CMK (cell line): Measurements from ENCODE around the gene TRUB1.
"Not testable (repeated sequence)": the region's sequence is repeated elsewhere in the genome, so short reads cannot be mapped to it uniquely, and the experiment has no call there.

Experiments
- DNase-seq: peaks from one replicate; pipeline ENCODE4 v3.0.0-alpha.2; 2010; ENCODE audit warnings: low read depth

Gene TRUB1

DNA sequence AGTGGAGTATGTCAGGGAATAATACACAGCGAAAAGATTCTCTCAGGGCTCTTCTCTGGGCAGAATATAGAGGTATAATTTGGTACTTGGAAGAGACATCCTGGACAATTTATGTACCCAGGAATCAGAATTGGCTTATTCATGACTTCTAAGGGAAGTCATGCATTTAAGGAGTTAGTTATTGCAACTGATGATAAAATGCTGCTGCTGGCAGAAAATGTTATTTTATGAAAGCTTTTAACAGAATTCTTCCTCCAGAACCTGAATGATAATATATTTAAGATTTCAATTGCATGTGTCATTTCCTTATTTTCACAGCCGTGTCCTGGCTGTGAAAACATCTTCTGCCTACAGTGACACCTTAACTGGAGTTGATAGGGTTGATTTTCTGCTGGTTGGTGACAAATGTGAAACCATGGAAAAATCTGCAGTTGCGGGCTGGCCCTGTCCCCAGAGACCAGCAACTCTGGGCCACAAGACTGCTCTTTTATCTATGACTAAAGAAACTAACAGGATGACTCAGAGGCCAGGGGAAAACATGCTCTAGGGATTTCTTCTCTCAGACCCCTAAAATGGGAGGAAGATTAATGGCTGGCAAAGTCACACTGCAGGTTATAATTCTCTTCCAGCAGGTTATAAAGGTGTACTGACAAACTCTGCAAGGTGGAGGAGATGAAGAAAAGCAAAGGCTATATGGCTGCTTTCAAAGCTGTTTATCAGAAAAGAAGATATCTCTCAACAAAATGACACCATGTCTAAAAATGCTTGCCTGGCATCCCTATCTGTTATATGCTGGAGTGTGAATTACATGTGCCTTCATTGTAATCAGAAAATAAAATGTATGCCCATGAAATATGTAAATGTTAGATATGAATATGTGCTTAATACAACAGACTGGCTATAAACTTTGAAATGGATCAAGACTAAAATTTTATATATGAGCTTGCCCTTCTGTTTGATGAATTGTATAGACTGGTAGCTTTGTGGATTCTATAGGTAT lies 12.1 kb upstream of the TRUB1 start:
- DNase-seq = no peak

DNA sequence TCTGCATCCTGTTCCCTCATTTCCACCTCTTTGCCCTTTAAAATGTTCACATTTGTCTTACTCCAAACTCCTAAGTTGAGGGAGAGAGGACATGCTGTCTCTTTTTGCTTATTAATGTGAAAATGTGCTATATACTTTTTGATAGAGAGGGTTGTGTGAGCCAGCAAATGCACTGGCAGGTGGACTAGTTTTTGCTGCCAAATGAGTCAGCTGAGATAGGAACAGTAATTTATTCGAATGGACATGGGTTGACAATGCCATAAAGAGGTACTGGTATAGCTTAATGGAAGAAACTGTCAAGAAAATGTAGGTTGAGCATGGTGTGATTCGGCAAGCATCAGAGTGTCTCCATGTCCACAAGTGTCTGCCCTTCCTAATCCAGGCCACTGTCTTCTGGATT lies 9.2 kb upstream of the TRUB1 start:
- DNase-seq = no peak

DNA sequence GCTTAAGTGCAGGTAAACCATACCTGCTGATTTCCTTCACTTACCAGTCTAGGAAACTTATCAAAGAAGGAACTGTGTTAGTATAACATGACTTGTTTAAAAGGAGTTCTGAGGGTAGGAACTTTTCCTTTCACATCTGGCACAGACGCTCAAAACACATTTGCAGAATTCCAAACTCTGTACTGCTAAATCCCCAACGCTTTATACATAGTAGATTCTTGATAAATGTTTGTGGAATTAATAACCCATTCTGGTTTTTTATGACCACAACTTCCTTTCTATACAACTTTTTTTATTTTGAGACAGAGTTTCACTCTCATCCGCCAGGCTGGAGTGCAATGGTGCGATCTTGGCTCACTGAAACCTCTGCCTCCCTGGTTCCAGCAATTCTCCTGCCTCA lies 7.7 kb upstream of the TRUB1 start:
- DNase-seq = no peak

DNA sequence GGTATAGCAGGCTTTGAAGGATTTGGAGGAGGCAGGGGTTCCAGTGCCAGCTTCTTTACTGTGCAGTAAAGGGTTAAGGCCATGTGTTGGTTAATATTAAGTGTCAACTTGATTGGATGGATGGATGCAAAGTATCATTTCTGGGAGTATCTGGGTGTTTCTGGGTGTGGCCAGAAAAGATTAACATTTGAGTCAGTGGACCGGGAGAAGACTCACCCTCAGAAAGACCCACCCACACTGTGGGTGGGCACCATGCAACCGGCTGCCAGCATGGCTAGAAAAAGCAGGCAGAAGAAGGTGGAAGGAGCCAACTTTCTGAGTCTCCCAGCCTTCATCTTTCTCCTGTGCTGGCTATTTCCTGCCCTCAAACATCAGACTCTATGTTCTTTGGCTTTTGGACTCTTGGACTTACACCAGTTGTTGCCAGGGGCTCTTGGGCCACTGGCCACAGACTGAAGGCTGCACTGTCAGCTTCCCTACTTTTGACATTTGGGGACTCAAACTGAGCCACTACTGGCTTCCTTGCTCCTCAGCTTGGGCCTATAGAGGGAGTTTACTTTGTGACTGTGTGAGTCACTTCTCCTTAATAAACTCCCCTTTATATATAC lies 6.8 kb upstream of the TRUB1 start:
- DNase-seq = no peak

DNA sequence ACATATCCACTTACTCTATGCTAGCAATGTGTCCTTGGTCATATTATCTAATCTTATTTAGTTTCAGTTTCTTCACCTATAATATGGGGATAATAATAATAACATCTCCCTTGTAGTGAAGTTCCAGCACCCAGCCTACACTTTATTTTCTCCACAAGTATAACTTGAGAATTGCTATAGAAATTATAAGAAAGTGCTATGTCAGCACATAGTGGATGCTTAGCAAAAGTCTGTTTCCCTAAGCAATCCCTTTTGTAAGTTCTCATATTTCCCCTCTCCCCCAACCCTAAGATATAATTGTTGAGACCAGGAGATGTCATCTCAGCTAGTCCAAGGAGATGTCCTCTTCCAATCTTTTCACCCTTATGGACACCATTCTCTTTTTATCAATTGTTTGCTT lies 5.8 kb upstream of the TRUB1 start:
- no peak for DNase-seq

DNA sequence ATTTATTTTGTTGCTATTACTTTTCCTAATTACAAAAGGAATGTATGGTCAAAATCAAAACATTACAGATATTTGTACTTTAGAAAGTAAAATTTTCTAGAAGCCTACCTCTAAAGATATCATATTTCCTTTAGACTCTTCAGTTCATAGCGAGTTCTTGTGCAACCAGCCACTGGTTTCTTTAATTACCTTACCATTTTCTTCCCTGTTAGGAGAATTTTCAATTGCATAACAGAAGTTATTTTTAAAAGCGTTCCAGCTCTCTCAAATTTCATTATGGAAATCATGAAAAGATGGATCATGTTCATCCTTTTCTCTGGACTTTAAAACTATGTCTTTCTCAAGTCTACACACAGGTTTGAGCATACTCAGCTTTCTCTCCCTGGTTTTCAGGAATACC lies 5.0 kb upstream of the TRUB1 start:
- DNase-seq = no peak

DNA sequence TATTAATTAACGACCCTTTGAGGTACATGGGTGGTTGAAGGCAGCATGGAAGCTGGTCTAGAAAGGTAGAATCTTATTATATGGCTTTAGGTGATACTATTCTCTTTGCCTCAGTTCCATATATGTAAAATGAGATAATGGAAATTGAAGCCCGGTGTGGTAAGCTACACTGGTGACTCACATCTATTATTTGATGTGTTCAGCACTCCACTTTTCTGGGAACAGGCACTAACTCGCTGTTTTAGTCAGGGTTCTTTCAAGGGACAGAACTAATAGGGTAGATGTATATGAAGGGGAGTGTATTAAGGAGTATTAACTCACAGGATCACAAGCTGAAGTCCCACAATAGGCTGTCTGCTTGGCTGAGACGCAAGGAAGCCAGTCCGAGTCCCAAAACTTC lies 4.4 kb upstream of the TRUB1 start:
- no peak for DNase-seq

DNA sequence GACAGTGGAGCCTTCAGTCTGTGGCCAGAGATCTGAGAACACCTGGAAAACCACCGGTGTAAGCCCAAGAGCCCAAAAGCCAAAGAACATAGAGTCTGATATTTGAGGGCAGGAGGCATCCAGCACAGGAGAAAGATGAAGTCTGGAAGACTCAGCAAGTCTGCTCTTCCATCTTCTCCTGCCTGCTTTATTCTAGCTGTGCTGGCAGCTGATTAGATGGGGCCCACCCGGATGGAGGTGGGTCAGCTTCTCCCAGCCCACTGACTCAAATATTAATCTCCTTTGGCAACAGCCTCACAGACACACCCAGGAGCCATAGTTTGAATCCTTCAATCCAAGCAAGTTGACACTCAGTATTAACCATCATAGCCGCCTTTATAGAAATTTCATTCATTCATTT lies 4.0 kb upstream of the TRUB1 start:
- DNase-seq = not testable (repeated sequence)

DNA sequence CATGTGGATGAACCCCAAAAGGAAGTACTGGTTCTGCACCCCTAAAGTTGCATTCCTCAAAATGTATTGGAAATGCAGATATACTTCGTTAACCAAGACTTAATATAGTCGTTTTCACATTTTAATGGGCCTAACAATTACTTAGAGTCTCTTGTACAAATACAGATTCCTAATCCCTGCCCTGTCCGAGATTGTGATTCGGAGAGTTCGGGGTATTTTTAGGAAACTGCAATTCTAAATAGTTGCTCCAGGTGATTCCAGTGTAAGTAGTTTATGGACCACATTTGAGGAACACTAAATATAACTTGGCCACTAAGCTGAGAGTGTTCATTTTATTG lies 830 bp downstream of the TRUB1 start:
- no peak for DNase-seq

DNA sequence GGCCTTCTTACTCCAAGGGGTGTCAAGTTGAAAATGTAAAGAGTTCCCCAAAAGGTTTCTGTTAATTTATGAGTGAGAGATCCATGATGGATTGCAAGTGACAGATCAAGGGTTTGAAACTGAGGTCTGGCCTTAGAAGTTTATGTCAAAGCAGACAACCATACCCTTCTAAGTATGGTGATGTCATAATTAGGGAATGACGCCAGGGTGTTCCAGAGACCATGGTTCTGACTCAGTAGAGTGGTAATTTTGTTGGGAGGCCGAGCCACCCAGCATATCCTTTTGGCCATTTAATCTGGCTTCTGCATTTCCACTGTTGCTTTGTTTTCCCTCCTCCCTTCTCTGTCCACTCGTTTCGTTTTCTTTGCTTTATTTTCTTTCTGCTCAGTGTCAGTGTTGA lies 2.7 kb downstream of the TRUB1 start:
- no peak for DNase-seq

DNA sequence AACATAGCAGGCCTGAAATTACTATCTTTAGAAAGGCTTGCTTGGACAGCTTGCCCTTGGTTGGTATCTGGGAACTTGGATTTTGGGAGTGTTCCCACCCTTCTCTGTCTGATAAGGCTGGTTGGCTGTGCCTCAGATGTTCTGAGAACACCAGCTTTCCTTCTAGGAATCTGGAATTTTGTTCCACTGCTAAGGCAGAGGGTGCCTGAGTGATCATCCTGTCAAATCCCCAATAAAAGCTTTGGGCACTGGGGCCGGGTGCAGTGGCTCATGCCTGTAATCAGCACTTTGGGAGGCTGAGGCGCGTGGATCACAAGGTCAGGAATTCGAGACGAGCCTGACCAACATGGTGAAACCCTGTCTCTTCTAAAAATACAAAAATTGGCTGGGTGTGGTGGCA lies 5.0 kb downstream of the TRUB1 start:
- no peak for DNase-seq

DNA sequence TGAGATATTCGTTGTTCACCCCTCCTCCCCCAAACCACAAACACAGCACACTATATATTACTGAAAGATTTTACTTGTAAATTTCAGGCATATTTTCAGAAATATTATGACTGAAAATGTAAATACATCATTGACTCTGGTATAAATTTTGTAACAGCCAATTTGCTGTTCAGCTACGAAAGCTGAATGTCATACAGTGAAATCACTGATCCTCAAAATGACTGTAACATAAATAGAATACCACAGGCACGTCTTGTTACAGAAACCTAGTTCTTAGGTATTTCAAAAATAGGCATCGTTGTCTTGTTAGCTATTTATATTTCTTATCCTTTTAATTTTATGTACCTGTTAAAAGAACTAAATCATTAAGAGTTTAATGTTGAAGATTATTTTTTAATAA lies 15.1 kb downstream of the TRUB1 start:
- no peak for DNase-seq

DNA sequence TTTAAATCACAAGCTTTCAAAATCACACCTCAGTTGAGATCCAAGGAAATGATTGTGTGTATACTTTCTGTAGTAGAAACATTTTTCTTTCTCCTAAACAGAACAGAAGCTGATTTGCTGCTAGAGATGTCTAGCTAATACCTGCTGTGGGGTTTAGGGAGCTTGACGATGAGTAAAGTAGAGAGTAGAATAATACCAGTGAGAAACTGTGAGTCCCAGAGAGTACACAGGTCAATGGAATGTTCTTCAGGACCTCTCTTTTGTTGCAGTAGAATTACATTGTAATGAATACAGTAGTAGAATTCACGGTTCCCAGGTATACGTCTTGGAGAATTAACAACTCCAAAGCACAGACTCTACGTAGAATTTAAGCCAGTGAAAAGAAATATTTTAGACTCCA lies 18.0 kb downstream of the TRUB1 start:
- no peak for DNase-seq

DNA sequence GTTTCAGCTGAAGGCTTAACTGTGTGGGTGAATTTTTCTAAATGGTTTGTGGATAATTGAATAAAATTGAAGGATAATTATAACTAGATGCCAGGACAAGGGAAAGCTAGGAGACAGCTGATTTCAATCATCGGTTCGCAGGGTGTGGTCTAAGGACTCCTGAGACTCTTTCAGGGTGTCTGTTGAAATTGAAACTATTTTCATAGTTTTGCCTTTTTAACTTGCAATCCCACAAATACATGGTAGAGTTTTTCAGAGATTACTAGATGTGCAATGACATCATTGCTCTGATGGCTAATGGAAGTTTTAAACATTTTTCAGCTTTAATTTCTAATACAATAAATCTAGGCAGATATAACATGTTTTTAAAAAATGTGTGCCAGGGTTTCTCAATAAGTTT lies 18.5 kb downstream of the TRUB1 start:
- DNase-seq = no peak

DNA sequence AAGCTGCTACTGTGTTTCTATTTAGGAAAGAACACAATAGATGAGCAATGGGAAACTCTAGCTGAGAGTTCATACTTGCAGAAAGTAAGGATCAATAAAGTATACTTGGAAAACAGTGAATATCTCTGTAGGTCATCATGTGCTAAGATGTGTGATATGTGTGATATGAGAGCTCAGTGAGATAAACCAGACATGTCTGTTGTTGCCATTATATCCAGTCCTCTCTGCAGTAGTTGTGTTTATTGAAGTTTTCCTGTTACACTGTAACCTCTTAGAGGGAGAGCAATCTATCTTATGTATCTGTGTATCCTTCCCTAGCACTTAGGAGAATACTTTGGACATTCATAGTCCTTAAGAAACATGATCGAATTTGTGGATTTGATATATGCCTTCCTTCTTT lies 19.1 kb downstream of the TRUB1 start:
- DNase-seq = no peak

DNA sequence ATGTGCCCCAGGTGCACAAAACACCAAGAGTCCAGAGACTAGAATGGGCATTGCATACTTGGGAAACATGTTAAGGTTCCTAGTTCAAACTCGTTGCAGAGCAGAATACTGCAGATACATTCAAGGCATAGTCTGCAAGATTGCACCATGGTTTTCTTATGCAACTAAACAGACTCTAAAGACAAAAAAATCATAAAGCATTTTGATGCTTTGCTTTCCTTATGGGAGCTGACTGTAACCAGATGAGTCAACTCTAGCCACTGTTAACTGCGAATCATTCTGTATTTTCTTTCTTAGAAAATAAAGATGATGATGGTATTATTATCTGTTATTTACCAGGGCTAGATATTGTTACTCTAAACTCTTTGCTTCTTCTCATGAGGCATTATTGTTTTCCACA lies 19.7 kb downstream of the TRUB1 start:
- no peak for DNase-seq

DNA sequence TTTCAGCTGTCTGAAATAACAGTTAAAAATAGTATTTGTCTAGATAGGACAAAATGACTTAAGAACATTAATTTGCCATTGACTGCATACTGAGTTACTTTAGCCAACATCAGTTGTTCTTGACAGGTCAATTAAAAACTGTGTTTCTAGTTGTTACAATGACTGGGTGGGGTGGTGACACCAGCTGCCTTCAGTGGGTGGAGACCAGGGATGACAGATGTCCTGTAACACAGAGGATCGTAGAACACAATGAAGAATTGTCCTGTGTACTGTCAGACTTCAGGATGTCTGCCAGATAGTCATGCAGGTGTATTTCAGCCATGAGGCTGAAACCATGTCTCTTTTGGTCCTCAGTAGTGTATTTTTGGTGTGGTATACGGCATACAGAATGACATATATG lies 24.4 kb downstream of the TRUB1 start:
- no peak for DNase-seq

DNA sequence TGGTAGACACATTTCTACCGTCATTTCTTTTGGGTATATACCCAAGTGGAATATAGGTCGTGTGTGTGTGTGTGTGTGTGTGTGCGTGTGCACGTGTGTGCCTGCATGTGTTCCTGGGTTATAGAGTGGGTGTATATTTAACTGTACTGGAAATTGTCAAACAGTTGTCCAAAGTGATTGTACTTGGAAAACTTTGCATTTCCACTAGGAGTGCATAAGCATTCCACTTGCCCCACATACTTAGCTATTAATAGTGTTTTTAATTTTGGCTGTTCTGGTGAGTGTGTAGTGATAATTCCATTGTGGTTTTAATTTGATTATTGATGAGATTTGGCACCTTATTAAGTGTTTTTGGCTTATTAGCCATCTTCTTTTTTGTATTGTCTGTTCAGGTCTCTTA lies 25.9 kb downstream of the TRUB1 start:
- DNase-seq = no peak

DNA sequence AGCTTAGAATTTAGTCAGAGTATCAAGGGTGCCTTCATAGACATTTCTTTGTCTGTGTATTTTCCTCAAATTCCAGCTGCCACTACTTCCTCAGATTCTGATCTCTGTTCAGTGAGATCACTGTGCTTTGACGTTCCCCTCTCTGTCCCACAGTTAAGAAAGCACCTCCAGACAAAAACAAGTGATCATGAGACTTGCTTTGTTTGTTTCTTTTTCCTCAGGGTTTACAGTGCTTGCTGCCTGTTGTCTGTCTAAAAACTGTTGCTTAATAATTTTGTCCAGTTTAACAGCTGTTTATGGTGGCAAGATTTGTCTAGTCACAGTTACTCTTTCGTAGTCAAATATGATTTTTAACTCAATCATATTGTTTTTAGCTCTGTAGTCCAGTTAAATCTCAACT lies 29.1 kb downstream of the TRUB1 start:
- no peak for DNase-seq

DNA sequence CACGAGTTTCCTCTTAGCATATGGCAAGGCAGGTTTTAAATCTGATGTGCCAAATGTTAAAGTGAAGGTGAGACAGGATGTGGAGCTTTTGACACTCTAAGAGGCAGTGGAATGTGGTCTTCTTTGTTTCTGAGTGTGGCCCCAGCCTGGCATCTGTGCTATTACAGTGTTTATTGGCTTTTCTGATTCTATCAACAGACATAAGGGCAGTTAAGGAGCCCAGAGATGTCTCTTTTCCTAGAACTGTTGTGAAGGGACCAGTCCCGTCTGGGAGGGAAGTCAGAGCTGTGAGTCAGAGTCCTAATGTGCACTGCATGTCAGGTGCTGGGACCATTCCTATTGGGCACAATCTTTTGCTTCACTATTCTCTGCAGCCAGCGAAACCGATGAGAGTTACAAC lies 32.5 kb downstream of the TRUB1 start:
- DNase-seq = no peak

DNA sequence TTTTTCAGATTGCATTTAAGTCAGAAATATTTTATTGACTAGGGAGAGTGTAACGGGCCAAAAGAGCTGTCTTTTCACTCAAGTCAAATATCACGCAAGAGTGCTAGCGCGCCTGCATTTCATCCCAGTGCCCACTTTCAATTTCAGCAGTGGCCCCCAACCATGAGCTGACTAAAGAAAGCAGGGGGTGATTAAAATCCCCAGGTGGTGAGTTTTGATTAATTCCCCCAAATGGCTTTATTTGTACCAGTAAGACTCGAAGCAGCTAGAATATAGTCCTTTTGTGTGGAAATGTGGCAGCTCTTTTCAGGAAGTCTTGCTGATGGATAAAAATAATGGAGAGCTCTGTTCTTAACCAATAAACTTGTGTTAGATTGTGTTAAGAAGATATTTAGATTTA lies 35.3 kb downstream of the TRUB1 start:
- DNase-seq = no peak

DNA sequence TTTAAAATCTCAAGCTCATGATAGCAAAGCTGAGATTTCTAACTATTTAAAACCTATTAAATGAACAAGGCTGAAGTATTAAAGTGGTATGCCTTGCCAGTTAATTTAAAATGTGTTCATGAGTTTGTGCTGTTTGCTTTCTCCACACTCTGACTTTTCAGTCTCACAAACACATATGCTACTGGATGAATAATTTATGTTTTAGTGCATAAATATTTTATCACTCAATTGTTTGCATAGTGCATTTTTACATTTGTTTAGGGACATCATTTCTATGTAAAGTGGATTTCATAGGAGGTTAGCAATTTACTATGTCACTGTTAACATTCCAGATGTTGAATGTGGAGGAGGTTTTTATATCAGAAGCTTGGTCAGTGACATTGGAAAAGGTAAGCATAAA lies 36.0 kb downstream of the TRUB1 start:
- no peak for DNase-seq

DNA sequence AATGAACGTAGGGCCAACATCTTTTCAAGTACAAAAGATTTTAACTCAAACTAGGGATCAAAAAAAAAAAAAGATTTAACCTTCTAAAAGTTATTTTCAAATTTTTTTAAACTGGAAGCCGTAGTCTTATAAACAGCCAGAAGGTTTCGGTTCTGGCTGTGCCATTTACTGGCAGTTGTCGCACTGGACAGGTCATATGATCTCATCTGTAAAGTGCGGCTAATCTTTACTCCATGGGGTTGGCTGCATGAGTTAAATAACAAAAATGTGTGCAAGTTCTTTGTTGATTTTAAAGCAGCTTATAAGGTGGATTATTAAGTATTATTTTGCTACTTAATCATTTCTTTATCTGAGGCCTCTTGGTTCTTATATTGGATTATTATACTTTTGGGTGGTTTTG lies 36.6 kb downstream of the TRUB1 start:
- DNase-seq = no peak

DNA sequence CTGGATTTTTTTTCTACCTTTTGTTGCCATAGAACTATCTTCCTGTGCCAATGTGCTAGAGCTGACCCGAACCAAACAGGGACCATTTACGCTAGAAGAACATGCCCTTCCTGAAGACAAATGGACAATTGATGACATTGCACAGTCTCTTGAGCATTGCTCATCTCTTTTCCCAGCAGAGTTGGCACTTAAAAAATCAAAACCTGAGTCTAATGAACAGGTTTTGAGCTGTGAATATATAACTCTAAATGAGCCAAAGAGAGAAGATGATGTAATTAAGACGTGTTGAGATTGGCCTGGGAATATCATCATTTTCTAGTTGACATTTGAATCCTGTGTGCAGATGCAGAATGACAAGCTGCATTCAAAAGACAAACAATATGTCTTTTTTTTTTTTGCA lies 37.1 kb downstream of the TRUB1 start:
- no peak for DNase-seq
